B cell (primary cell): ENCODE measurements around the gene FLT1.

Experiments
- CTCF ChIP-seq: fragments of 200-600 bp; IDR thresholded peaks from one replicate; pipeline ENCODE4 v1.8.0; 2022; ENCODE audit warnings: antibody characterized with exemption, mild to moderate bottlenecking
- EZH2 ChIP-seq: IDR thresholded peaks from 2 replicates; pipeline ENCODE4 v1.6.1; 2012; ENCODE audit warnings: borderline replicate concordance, low read depth, mild to moderate bottlenecking, moderate library complexity, low read length; ENCODE audit not compliant: insufficient read depth, poor library complexity, severe bottlenecking

DNA sequence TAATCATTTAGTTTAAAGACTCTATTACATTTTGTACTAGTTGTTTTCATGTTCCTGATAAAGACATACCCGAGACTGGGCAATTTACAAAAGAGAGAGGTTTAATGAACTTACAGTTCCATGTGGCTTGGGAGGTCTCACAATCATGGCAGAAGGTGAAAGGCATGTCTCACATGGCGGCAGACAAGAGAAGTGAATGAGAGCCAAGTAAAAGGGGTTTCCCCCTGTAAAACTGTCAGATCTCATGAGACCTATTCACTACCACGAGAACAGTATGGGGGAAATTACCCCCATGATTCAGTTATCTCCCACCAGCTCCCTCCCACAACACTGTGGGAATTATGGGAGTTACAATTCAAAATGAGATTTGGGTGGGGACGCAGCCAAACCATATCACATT, 227.4 kb downstream of the FLT1 start:
- TF ChIP-seq CTCF (no peak), EZH2 (no peak)
